ENCODE measurements around the gene PRR18. TPM values are rescaled to one million over a fixed set of nuclear protein-coding genes. Genes with fewer than 3 reads are reported as not detected.

Gene PRR18
- total and polyA plus RNA-seq, 2 of the 13 experiments (the other 11 are each of a cell fraction or from before 2014, with no cell fraction given): 0.04 TPM

- intact Hi-C loops (cut with micrococcal nuclease; ENCODE audit: unreplicated experiment) (no loop called here), in situ Hi-C loops (cut with HindIII; ENCODE audit: extremely low pct_ligation_motif_present, low pct_unique_long_range_greater_than_20kb) (no loop called here)
- 8% methylated on average over 6 of the region's 6 CpGs for WGBS (ENCODE audit: low lambda C conversion rate)
- Histone ChIP-seq H3K9me3 (ENCODE audit: low read length) (no peaks in the 10 kb centered on the region), H3K79me2 (ENCODE audit: insufficient read depth, low read length) (no peaks in the 10 kb centered on the region), H3K27me3 (ENCODE audit: control insufficient read depth in 1 of 2, insufficient read depth in 2 of 2, low read length in 2 of 2) (peaks cover 1 to 57% of the 10 kb centered on the region in 2 experiments; a peak in 4 of 5 replicates), H3K9ac (ENCODE audit: insufficient read depth, low read depth, low read length) (no peak overlapping the region), H3K4me3 (replicated peaks in 1 of 3; ENCODE audit: insufficient read depth in 1 of 3, low read depth in 2 of 3, low read length in 3 of 3) (no peak overlapping the region), H3K27ac (ENCODE audit: extremely low read length, insufficient read depth, low read length) (no peak overlapping the region), H3K4me2 (ENCODE audit: low read depth, low read length) (no peak overlapping the region), H2AFZ (ENCODE audit: low read length) (no peak overlapping the region), H3K4me1 (ENCODE audit: insufficient read depth, low read length) (no peaks in the 10 kb centered on the region), H4K20me1 (ENCODE audit: insufficient read depth, low read length) (no peaks in the 10 kb centered on the region), H3K36me3 (replicated peaks in 1 of 2; ENCODE audit: control insufficient read depth in 1 of 2, insufficient read depth in 2 of 2, low read length in 2 of 2) (no peaks in the 10 kb centered on the region)
- POLR2A ChIA-PET: no interaction called here
- no peak for TF ChIP-seq RFXAP (CRISPR knock-in tag; IDR thresholded peaks at IDR 0.05; ENCODE audit: borderline replicate concordance)
- no peak for TF ChIP-seq ZNF253 (CRISPR knock-in tag; IDR thresholded peaks at IDR 0.05; ENCODE audit: borderline replicate concordance)
- no peak for TF ChIP-seq ZNF18 (CRISPR knock-in tag; IDR thresholded peaks at IDR 0.05; ENCODE audit: insufficient replicate concordance)
- no peak for TF ChIP-seq IRF2 (CRISPR knock-in tag; IDR thresholded peaks at IDR 0.05)
- TF ChIP-seq ATF3 (CRISPR knock-in tag; IDR thresholded peaks at IDR 0.05): no peak
- no peak for TF ChIP-seq ZNF441 (CRISPR knock-in tag; IDR thresholded peaks at IDR 0.05; ENCODE audit: borderline replicate concordance)
- TF ChIP-seq TRIM22 (IDR thresholded peaks at IDR 0.05): no peak
- TF ChIP-seq MXD4 (CRISPR knock-in tag; IDR thresholded peaks at IDR 0.05): no peak
- TF ChIP-seq GMEB1 (CRISPR knock-in tag; IDR thresholded peaks at IDR 0.05; ENCODE audit: borderline replicate concordance): no peak
- TF ChIP-seq ZNF205 (CRISPR knock-in tag; IDR thresholded peaks at IDR 0.05): no peak
- TF ChIP-seq ZBTB25 (CRISPR knock-in tag; IDR thresholded peaks at IDR 0.05): no peak
- no peak for TF ChIP-seq KMT2B (CRISPR knock-in tag; IDR thresholded peaks at IDR 0.05)
- TF ChIP-seq ZNF232 (CRISPR knock-in tag; IDR thresholded peaks at IDR 0.05; ENCODE audit: borderline replicate concordance): no peak
- TF ChIP-seq ZIK1 (CRISPR knock-in tag; IDR thresholded peaks at IDR 0.05; ENCODE audit: borderline replicate concordance, low read depth): no peak
- TF ChIP-seq HMG20A (CRISPR knock-in tag; IDR thresholded peaks at IDR 0.05; ENCODE audit: borderline replicate concordance): no peak
- TF ChIP-seq BRCA1 (CRISPR knock-in tag; IDR thresholded peaks at IDR 0.05): no peak
- TF ChIP-seq CENPX (CRISPR knock-in tag; IDR thresholded peaks at IDR 0.05): no peak
- no peak for TF ChIP-seq FLYWCH1 (CRISPR knock-in tag; IDR thresholded peaks at IDR 0.05)
- ATAC-seq (no peak), FAIRE-seq (no peak), DNase-seq (ENCODE audit: low spot score) (no peak)
- no TSS peak for BruUV-seq (replicated peaks)
- CTCF ChIA-PET (ENCODE audit: low intra/inter-chr PET ratio, low total read pairs): no interaction called here
Observed at GRCh38 chr6:166284640-166285039, 23.6 kb downstream of the PRR18 start.

All from HepG2 (cell line).